ENCODE results near the gene MYH10.

The MYH10 gene

GRCh38 chr17:8619294-8619693 lies 11.2 kb downstream of the MYH10 start (continued):
- TF ChIP-seq TCF4 (CRISPR knock-in tag; IDR thresholded peaks at IDR 0.05; ENCODE audit: borderline replicate concordance) (no peak), ZNF565 (CRISPR knock-in tag; conservative IDR thresholded peaks at IDR 0.05; ENCODE audit: low read depth) (no peak), ZNF8 (CRISPR knock-in tag; IDR thresholded peaks at IDR 0.05) (no peak), SNAI2 (CRISPR knock-in tag; IDR thresholded peaks at IDR 0.05) (no peak), CSRNP3 (CRISPR knock-in tag; IDR thresholded peaks at IDR 0.05) (no peak), ZFP3 (CRISPR knock-in tag; IDR thresholded peaks at IDR 0.05) (no peak), GLIS3 (CRISPR knock-in tag; IDR thresholded peaks at IDR 0.05) (no peak)

- no peak for ATAC-seq
- TF ChIP-seq ARNTL (CRISPR knock-in tag; IDR thresholded peaks at IDR 0.05; ENCODE audit: borderline replicate concordance, low read depth) (no peak), ISL1 (CRISPR knock-in tag; IDR thresholded peaks at IDR 0.05) (peak; percentile 59)
These were observed 11.7 kb downstream of the MYH10 start for GRCh38 chr17:8618825-8619224.

- TF ChIP-seq TCF4 (CRISPR knock-in tag; IDR thresholded peaks at IDR 0.05; ENCODE audit: borderline replicate concordance) (no peak), SNAI2 (CRISPR knock-in tag; IDR thresholded peaks at IDR 0.05) (no peak), ISL1 (CRISPR knock-in tag; IDR thresholded peaks at IDR 0.05) (no peak), ZFP3 (CRISPR knock-in tag; IDR thresholded peaks at IDR 0.05) (no peak), CSRNP3 (CRISPR knock-in tag; IDR thresholded peaks at IDR 0.05) (no peak), ZNF70 (CRISPR knock-in tag; IDR thresholded peaks at IDR 0.05) (no peak), TSHZ2 (CRISPR knock-in tag; IDR thresholded peaks at IDR 0.05) (no peak), ZNF8 (CRISPR knock-in tag; IDR thresholded peaks at IDR 0.05) (no peak), OSR1 (CRISPR knock-in tag; IDR thresholded peaks at IDR 0.05) (no peak), PATZ1 (CRISPR knock-in tag; IDR thresholded peaks at IDR 0.05; ENCODE audit: borderline replicate concordance) (no peak), ZNF565 (CRISPR knock-in tag; conservative IDR thresholded peaks at IDR 0.05; ENCODE audit: low read depth) (no peak), ESRRG (CRISPR knock-in tag; IDR thresholded peaks at IDR 0.05) (no peak), ZFP30 (CRISPR knock-in tag; IDR thresholded peaks at IDR 0.05) (no peak), BACH2 (CRISPR knock-in tag; IDR thresholded peaks at IDR 0.05; ENCODE audit: borderline replicate concordance) (no peak), CREB5 (CRISPR knock-in tag; IDR thresholded peaks at IDR 0.05; ENCODE audit: low read depth) (no peak)
- ATAC-seq: no peak
These were observed 15.5 kb downstream of the MYH10 start for GRCh38 chr17:8614988-8615387.

- no peak for ATAC-seq
- TF ChIP-seq SNAI2 (CRISPR knock-in tag; IDR thresholded peaks at IDR 0.05) (no peak), CSRNP3 (CRISPR knock-in tag; IDR thresholded peaks at IDR 0.05) (no peak), ARNTL (CRISPR knock-in tag; IDR thresholded peaks at IDR 0.05; ENCODE audit: borderline replicate concordance, low read depth) (no peak), BACH2 (CRISPR knock-in tag; IDR thresholded peaks at IDR 0.05; ENCODE audit: borderline replicate concordance) (no peak), ZNF565 (CRISPR knock-in tag; conservative IDR thresholded peaks at IDR 0.05; ENCODE audit: low read depth) (no peak), CSDC2 (CRISPR knock-in tag; IDR thresholded peaks at IDR 0.05) (no peak), ZFP3 (CRISPR knock-in tag; IDR thresholded peaks at IDR 0.05) (no peak), ISL1 (CRISPR knock-in tag; IDR thresholded peaks at IDR 0.05) (no peak), PATZ1 (CRISPR knock-in tag; IDR thresholded peaks at IDR 0.05; ENCODE audit: borderline replicate concordance) (no peak), ZNF70 (CRISPR knock-in tag; IDR thresholded peaks at IDR 0.05) (no peak), ZC3H10 (CRISPR knock-in tag; IDR thresholded peaks at IDR 0.05) (no peak), CREB5 (CRISPR knock-in tag; IDR thresholded peaks at IDR 0.05; ENCODE audit: low read depth) (no peak), TCF4 (CRISPR knock-in tag; IDR thresholded peaks at IDR 0.05; ENCODE audit: borderline replicate concordance) (no peak)
These were observed 18.8 kb downstream of the MYH10 start for GRCh38 chr17:8611619-8612298.
